Activated gamma-delta T cell (primary cell): ENCODE measurements around the gene SRRM1.
A peak's percentile ranks its signal among the peaks of the same experiment; 100 is the strongest.

Experiments
- DNase-seq: peaks from one replicate; lab custom pipeline; 2025; lab: John Stamatoyannopoulos, UW
- total RNA-seq, 2 donors: gene quantifications; one replicate each; lab custom pipeline; 2026; lab: John Stamatoyannopoulos, UW

The SRRM1 gene
- total RNA-seq, result 73.1 to 73.7 reads per million in 2 donors

GRCh38 chr1:24642481-24643362, at the start of gene SRRM1:
Gene SRRM1, plus strand, starts transcription at chr1:24643302. Its CDS starts 25 bp downstream, at chr1:24643327.
- DNase-seq, result peak; percentile 96

DNA sequence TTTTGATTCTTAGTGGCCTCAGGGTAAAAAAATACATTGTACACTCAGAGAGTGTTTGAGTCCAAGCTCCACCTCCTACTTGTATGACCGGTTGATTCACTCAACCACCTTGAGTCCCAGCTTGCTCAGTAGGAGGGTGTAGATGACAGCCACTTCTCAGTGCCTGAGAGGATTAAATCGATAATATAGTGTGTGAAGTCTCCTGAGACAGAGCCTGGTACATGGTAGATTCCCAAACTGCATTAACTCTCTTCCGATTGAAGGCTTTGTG, 48.8 kb upstream of the SRRM1 start:
- no peak for DNase-seq

- no peak for DNase-seq
These were observed 46.7 kb upstream of the SRRM1 start for GRCh38 chr1:24596401-24596880.

- no peak for DNase-seq
These were observed 43.8 kb upstream of the SRRM1 start for GRCh38 chr1:24599265-24599664.

GRCh38 chr1:24600551-24600950, 42.6 kb upstream of the SRRM1 start:
- no peak for DNase-seq

GRCh38 chr1:24605534-24606295, 37.4 kb upstream of the SRRM1 start:
- DNase-seq, result no peak

DNA sequence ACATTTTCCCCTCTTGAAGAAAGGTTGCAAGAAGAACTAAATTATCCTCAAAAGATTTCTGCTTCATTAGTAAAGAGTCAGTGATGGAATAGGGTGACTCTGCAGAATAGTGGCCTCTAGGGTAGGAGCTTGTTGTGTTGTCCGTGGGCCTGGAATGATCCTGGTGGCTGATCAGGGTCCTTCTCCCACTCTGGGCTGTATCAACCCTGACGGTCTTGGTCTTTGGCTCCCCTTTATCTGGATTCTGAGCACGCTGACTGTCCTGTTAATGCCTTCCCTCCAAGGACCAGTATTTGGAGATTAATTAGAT, 36.9 kb upstream of the SRRM1 start:
- no peak for DNase-seq

DNA sequence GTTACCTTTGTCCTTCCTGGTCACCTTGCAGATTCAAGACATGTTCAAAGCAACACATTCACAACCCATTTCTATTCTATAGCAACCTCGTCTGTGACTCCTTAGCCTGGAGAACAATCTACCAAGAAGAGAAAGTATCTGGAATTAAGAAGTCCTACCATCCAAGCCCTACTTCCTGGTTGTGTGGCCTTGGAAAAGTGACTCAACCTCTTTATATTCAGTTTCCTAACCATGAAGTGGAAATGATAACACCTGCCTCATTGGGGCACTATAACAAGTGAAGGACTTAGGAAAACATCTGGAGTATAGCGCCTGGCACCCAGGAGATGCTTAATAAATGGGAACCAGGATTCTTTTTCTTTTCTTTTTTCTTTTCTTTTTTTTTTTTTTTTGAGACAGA, 36.5 kb upstream of the SRRM1 start:
- no peak for DNase-seq

GRCh38 chr1:24609949-24610517, 33.1 kb upstream of the SRRM1 start:
- DNase-seq, result no peak

- no peak for DNase-seq
These were observed 23.7 kb upstream of the SRRM1 start for GRCh38 chr1:24619376-24619775.

GRCh38 chr1:24620678-24621077, 22.4 kb upstream of the SRRM1 start:
- DNase-seq, result no peak

- no peak for DNase-seq
These were observed 22.0 kb upstream of the SRRM1 start for GRCh38 chr1:24621121-24621520.

DNA sequence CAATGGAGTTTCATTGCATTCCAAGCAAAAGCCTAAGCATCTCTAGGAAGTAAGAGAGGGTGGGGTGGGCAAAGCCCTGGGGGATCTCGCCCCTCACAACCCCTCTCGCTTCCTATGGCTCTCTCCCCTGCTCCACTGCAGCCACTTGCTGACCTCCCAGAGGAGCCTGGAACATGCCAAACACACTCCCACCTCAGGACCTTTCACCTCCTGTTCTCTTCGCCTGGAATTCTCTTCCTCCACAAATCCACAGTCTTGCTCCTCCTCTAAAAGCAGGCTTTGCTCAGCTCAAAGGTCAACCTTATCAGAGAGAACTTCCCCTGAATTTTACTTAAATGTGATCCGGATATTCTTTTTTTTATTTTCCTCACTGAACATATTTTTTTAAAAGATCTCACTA, 20.9 kb upstream of the SRRM1 start:
- no peak for DNase-seq

GRCh38 chr1:24632832-24633175, 10.3 kb upstream of the SRRM1 start:
- DNase-seq, result no peak

DNA sequence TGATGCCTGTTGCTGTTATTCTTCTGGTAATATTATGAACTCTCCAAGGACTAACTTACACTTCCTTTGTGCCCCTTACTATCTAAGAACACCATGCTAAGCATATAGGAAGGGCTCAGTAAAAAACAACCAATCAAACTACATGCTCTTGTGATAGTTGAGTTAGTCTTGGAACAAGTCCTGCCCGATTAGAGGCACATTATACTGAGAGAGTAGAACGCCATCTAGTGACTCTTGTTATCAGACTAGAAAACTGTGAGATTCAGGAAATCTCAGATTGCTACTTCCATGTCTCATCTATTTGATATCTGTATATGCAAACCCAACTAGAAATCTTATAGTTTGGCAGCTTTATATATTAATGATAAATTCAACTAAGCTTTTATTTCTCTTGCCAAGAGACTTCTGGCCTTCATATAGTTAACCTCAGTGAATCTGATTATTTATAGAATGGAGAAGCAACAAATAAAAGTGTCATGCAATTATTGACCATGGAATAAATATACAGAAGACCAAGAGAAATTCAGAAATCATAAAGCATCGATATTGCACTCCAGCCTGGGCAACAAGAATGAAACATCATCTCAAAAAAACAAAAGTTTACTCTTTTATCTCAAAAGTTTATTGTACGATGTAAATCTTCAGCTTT, 7.8 kb upstream of the SRRM1 start:
- DNase-seq, result no peak

DNA sequence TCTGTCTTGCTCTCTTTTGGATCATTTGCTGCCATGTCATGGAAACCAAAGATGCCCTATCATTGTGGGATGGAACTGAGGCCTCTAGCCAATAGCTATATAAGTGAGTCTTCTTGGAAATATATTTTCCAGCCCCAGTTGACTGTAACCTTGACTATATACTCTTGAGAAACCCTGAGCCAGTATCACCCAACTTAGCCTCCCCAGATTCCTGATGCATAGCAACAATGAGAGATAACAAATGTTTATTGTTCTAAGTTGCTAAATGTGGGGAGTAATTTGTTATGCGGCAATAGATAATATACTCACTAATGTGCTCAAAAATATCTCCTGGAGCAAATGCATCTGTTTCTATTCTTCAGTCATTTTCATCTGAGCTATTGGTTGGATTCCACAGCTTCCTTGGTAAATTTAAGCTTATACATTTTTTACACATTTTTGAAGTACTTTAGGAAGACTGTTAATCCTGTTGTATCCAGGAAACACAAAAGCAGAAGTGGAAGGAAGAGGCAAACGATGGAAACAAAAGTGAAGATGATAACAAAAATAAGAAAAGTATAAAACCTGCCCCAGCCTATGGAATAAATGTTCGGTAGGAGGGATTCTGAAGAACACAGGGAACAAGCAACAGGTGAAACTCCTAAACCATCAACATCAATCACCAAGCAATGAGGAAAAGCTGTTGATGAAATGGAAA, 6.3 kb upstream of the SRRM1 start:
- DNase-seq, result no peak

GRCh38 chr1:24639094-24639493, 4.0 kb upstream of the SRRM1 start:
- DNase-seq, result no peak

DNA sequence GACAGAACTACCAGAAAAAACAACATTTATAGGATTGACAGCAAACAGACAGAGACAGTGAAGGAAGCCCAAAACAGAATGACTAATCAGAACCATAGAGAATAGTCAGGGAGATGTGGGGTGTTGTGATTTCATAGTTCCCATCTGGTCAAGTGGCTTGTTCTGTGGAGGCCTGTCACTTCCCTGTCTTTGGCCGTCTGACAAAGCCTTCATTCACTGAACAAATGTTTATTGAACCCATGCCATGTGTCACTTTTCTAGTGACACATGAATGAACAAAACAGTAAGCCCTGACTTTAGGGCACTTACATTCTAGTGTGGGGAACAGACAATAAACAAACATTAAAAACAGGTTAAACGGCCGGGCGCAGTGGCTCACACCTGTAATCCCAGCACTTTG, 3.2 kb upstream of the SRRM1 start:
- DNase-seq, result no peak

DNA sequence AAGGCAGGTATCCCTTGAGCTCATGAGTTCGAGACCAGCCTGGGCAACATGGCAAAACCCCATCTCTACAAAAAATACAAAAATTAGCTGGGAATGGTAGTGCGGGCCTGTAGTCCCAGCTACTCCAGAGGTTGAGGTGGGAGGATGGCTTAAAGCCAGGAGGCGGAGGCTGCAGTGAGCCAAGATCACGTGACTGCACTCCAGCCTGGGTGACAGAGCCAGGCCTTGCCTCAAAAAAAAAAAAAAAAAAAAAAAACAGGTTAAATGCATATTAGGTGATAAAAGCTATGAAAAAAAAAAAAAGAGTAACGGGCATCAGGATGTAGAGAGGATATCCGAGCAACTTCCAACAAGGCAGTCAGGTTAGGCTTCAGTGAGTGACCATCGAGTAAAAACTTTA, 2.8 kb upstream of the SRRM1 start:
- no peak for DNase-seq

GRCh38 chr1:24641646-24642151, 1.4 kb upstream of the SRRM1 start:
- DNase-seq, result peak; percentile 4

DNA sequence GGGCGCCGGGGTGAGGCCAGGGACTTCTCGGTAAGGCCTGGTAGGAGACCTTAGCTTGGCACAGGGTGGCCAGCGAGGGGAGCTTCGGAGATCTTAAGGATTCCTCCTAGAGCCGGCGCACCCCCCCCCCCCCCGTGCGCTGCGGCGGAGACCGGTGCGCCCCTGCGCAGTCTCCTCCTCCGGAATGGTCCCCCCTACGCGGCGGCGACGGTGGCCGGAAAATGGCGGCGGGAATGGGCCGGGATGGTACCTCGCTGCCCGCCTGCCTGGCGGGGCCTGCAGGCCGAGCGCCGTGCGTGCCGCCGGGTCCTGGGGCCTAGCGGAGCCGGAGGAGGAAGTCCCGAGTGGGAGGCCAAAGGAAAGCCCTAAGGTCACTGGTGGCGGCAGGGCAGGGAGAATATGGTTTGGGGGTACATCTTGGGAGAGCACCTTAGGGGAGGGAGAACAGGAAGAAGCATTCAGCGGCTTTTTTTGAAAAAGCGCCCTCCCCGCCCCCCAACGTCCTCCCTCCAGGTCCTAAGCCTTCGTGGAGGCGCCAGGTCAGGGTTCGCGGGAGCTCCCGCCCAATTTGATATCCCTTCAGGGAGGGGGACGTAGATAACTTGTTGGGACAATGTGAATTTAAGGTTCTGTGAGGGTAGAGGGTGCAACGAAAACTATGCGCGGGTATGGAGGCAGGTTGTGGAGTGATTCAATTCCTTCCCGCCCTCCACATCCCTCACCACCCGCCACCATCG, 429 bp downstream of the SRRM1 start:
- DNase-seq, result peak; percentile 60
